HepG2 (cell line): Measurements from ENCODE around the gene TNKS1BP1. TPM values are rescaled to one million over a fixed set of nuclear protein-coding genes. Genes with fewer than 3 reads are reported as not detected.

Source experiments
- ATAC-seq: fragments of 200-7000 bp; cut with Tn5 transposase; 3 replicates; pipeline ENCODE4 v1.9.1; 2020; ENCODE audit warnings: mild to moderate bottlenecking, moderate library complexity
- BruUV-seq: library from RNA; stranded (reverse); fragments of 400-500 nt; replicated peaks from 2 replicates; lab custom pipeline; 2021; lab: Mats Ljungman, UMichigan
- CTCF ChIA-PET: fragments of 300-600 bp; formaldehyde crosslinking; extraction: SDS; loops from one replicate; lab custom pipeline; 2021; ENCODE audit warnings: low total read pairs, inconsistent platforms, low intra/inter-chr PET ratio; lab: Yijun Ruan, JAX
- POLR2A ChIA-PET: fragments of 350-600 bp; sonication (Branson Sonifier 250); formaldehyde crosslinking; loops from one replicate; lab custom pipeline; 2020; ENCODE audit warnings: antibody characterized with exemption, inconsistent platforms; lab: Yijun Ruan, JAX
- DNase-seq: peaks from one replicate; pipeline ENCODE4 v3.0.0-alpha.2; 2015; ENCODE audit warnings: low spot score
- FAIRE-seq: peaks from 3 replicates; lab custom pipeline; 2011; peaks lifted over from hg19 to GRCh38; lab: Jason Lieb, UNC
- H2AFZ ChIP-seq: one replicate; pipeline ENCODE4 v1.6.1; 2011; ENCODE audit warnings: low read length, inconsistent platforms
- H3K27ac ChIP-seq: fragments of 300-600 bp; 3 replicates; pipeline ENCODE4 v1.8.0; 2011; ENCODE audit warnings: mixed run types, mild to moderate bottlenecking, mixed read lengths, low read length, inconsistent platforms; ENCODE audit not compliant: insufficient read depth; ENCODE audit errors: extremely low read length
- H3K27me3 ChIP-seq, 2 experiments: fragments of 200-600 bp in 1 of 2; 2 replicates in 1 of 2; 3 replicates in 1 of 2; pipeline versions ENCODE4 v1.6.0 to v1.8.0; 2011; ENCODE audit warnings: low read length in 2 of 2, mild to moderate bottlenecking in 2 of 2, moderate library complexity in 2 of 2, inconsistent platforms in 1 of 2; ENCODE audit not compliant: insufficient read depth in 2 of 2, control insufficient read depth in 1 of 2
- H3K36me3 ChIP-seq, 2 experiments: fragments of 200-600 bp in 1 of 2; replicated peaks in 1 of 2; 2 replicates in 1 of 2; 3 replicates in 1 of 2; pipeline versions ENCODE4 v1.5.1 to v1.8.0; 2011; ENCODE audit warnings: low read length in 2 of 2, inconsistent platforms in 1 of 2; ENCODE audit not compliant: insufficient read depth in 2 of 2, control insufficient read depth in 1 of 2
- H3K4me1 ChIP-seq: 2 replicates; pipeline ENCODE4 v1.5.1; 2012; ENCODE audit warnings: low read length, inconsistent platforms; ENCODE audit not compliant: insufficient read depth
- H3K4me2 ChIP-seq: 2 replicates; pipeline ENCODE4 v1.6.0; 2011; ENCODE audit warnings: low read depth, low read length, inconsistent platforms
- H3K4me3 ChIP-seq, 3 experiments: fragments of 200-600 bp in 1 of 3; sonication (generic), shearing (Covaris generic) in 1 of 3; replicated peaks in 1 of 3; 2 replicates each; pipeline ENCODE4 v1.5.1; 2011 to 2016; ENCODE audit warnings: low read length in 3 of 3, inconsistent platforms in 2 of 3, low read depth in 2 of 3, mild to moderate bottlenecking in 2 of 3, control low read depth in 1 of 3, mixed read lengths in 1 of 3; ENCODE audit not compliant: insufficient read depth in 1 of 3
- H3K79me2 ChIP-seq: one replicate; pipeline ENCODE4 v1.6.1; 2011; ENCODE audit warnings: low read length, inconsistent platforms; ENCODE audit not compliant: insufficient read depth
- H3K9ac ChIP-seq: 2 replicates; pipeline ENCODE4 v1.6.0; 2011; ENCODE audit warnings: mild to moderate bottlenecking, low read depth, low read length, inconsistent platforms; ENCODE audit not compliant: insufficient read depth
- H3K9me3 ChIP-seq: 2 replicates; pipeline ENCODE4 v1.5.1; 2012; ENCODE audit warnings: mild to moderate bottlenecking, low read length
- H4K20me1 ChIP-seq: 2 replicates; pipeline ENCODE4 v1.6.0; 2011; ENCODE audit warnings: inconsistent platforms, mild to moderate bottlenecking, low read length, moderate library complexity; ENCODE audit not compliant: insufficient read depth
- HMGXB4 ChIP-seq, 2 experiments: sonication (generic) in 1 of 2; formaldehyde crosslinking in 1 of 2; IDR thresholded peaks; 2 replicates each; pipeline versions ENCODE4 v1.4.0 to v1.6.1; 2018 to 2020; ENCODE audit warnings: missing genetic modification reagents in 2 of 2, borderline replicate concordance in 1 of 2, low read depth in 1 of 2, mild to moderate bottlenecking in 1 of 2, missing biosample characterization in 1 of 2
- LCORL ChIP-seq, 2 experiments: fragments of 450-650 bp in 1 of 2; sonication (generic) in 1 of 2; formaldehyde crosslinking in 1 of 2; IDR thresholded peaks; 2 replicates each; pipeline versions ENCODE4 v1.5.0 to v1.6.1; 2017 to 2020; ENCODE audit warnings: antibody characterized with exemption in 1 of 2, missing genetic modification reagents in 1 of 2
- PRDM15 ChIP-seq: sonication (generic); formaldehyde crosslinking; IDR thresholded peaks from 2 replicates; pipeline ENCODE4 v1.4.0; 2020; ENCODE audit warnings: missing genetic modification reagents
- RAD21 ChIP-seq: fragments of 450-650 bp; formaldehyde crosslinking; IDR thresholded peaks from 2 replicates; pipeline ENCODE4 v1.5.0; 2020; ENCODE audit warnings: mild to moderate bottlenecking
- ZNF12 ChIP-seq: sonication (generic); formaldehyde crosslinking; IDR thresholded peaks from 2 replicates; pipeline ENCODE4 v1.5.0; 2020; ENCODE audit warnings: missing genetic modification reagents
- ZNF256 ChIP-seq: sonication (generic); formaldehyde crosslinking; conservative IDR thresholded peaks from 2 replicates; pipeline ENCODE4 v1.4.0; 2020; ENCODE audit warnings: missing genetic modification reagents
- ZNF574 ChIP-seq: sonication (generic); formaldehyde crosslinking; IDR thresholded peaks from 2 replicates; pipeline ENCODE4 v1.4.0; 2020; ENCODE audit warnings: missing genetic modification reagents
- ZNF687 ChIP-seq: sonication (generic); formaldehyde crosslinking; IDR thresholded peaks from 2 replicates; pipeline ENCODE4 v1.5.1; 2020; ENCODE audit warnings: mild to moderate bottlenecking, missing genetic modification reagents, moderate library complexity
- WGBS: methylation state at CpG from one replicate; pipeline ENCODE4 v1.1.6; 2017; ENCODE audit warnings: low lambda C conversion rate; 5-methylcytosine and 5-hydroxymethylcytosine counted together
- in situ Hi-C: cut with HindIII; loops from 2 replicates; pipeline ENCODE4 v1.10.0; 2017; ENCODE audit warnings: low pct_unique_long_range_greater_than_20kb; ENCODE audit not compliant: extremely low pct_ligation_motif_present
- intact Hi-C: fragments of 100-400 bp; cut with micrococcal nuclease; formaldehyde crosslinking; loops from one replicate; pipeline ENCODE4 v1.10.0; 2022; ENCODE audit not compliant: unreplicated experiment
- polyA plus RNA-seq, 8 experiments: library from polyadenylated mRNA; depleted of rRNA in 3 of 8; stranded (reverse) in 7 of 8; unstranded in 1 of 8; fragments of >200 nt; fragmentation: Illumina TruSeq in 4 of 8; extraction: Trizol in 4 of 8; gene quantifications; 2 replicates each; pipeline versions ENCODE4 v1.2.1 to v1.2.3, GENCODE V29; 2011 to 2016; ENCODE audit warnings: low read depth in 4 of 8, missing spikeins in 1 of 8, mixed read lengths in 1 of 8; ENCODE audit not compliant: insufficient read depth in 1 of 8
- total RNA-seq, 5 experiments: library from RNA; depleted of rRNA; stranded (reverse); fragments of >200 nt; fragmentation: Illumina TruSeq; extraction: Trizol; gene quantifications; 2 replicates each; pipeline ENCODE4 v1.2.3, GENCODE V29; 2016; ENCODE audit warnings: low read depth in 1 of 5

TNKS1BP1 gene
- total and polyA plus RNA-seq, 2 of the 13 experiments (the other 11 are each of a cell fraction or from before 2014, with no cell fraction given), result 13.7 to 15.0 TPM

GRCh38 chr11:57349491-57350274 lies 24.9 kb upstream of the TNKS1BP1 start:
- FAIRE-seq, result no peak
- H2AFZ ChIP-seq, result peak overlapping the region; percentile 71
- TF ChIP-seq ZNF12, result no peak
- TF ChIP-seq ZNF687, result peak; percentile 74
- TF ChIP-seq LCORL (IDR thresholded peaks at IDR 0.05), result no peak
- TF ChIP-seq LCORL (CRISPR knock-in tag; IDR thresholded peaks at IDR 0.05), result peak; percentile 75
- no peak for TF ChIP-seq PRDM15 (CRISPR knock-in tag)
- TF ChIP-seq ZNF256, result no peak
- TF ChIP-seq ZNF574, result peak; percentile 84
- TF ChIP-seq HMGXB4 (CRISPR knock-in tag; IDR thresholded peaks at IDR 0.05; ENCODE audit: borderline replicate concordance in 1 of 2, low read depth in 1 of 2), result peak in 1 of 2 experiments; percentile 73; a peak in 2 of 4 replicates
- peak; percentile 66 for TF ChIP-seq RAD21

More at GRCh38 chr11:57349491-57350274, 24.9 kb upstream of the TNKS1BP1 start:
- ChIA-PET CTCF (no interaction called here), POLR2A (no interaction called here)
- H3K27me3 ChIP-seq, result peaks cover 1 to 11% of the 10 kb centered on the region in 2 experiments; a peak in 4 of 5 replicates
- H3K27ac ChIP-seq, result no peak overlapping the region
- no peak overlapping the region for H3K9ac ChIP-seq
- ATAC-seq, result peak; percentile 81
- H3K9me3 ChIP-seq, result no peaks in the 10 kb centered on the region
- peak overlapping the region; percentile 92 for H3K4me2 ChIP-seq
- intact Hi-C loops (loop anchor here (5.0 to 10.0 kb wide), 2 partner anchors 72 to 215 kb away; no protein-coding TSS in a partner anchor), in situ Hi-C loops (loop anchor here (5.0 to 10.0 kb wide), 5 partner anchors 108 to 505 kb away; partner anchors contain the start of genes TIMM10 and UBE2L6)
- peak; percentile 35 for DNase-seq
- H3K79me2 ChIP-seq, result no peaks in the 10 kb centered on the region
- peak overlapping the region; percentile 46 to 72 (median 48); a peak in 5 of 6 replicates for H3K4me3 ChIP-seq
- H3K4me1 ChIP-seq, result peaks cover 47% of the 10 kb centered on the region
- no TSS peak for BruUV-seq
- no peaks in the 10 kb centered on the region for H3K36me3 ChIP-seq
- H4K20me1 ChIP-seq, result no peaks in the 10 kb centered on the region
- WGBS, result 4% methylated on average over 21 of the region's 31 CpGs
